ENCODE results near the gene STS. TPM values are rescaled to one million over a fixed set of nuclear protein-coding genes. Genes with fewer than 3 reads are reported as not detected.
A peak's percentile ranks its signal among the peaks of the same experiment; 100 is the strongest.

The STS gene
- total and polyA plus RNA-seq, 10 of the 15 experiments (the other 5 are each of a cell fraction or from before 2014, with no cell fraction given) = 1.6 to 19.4 (median 4.7) TPM

DNA sequence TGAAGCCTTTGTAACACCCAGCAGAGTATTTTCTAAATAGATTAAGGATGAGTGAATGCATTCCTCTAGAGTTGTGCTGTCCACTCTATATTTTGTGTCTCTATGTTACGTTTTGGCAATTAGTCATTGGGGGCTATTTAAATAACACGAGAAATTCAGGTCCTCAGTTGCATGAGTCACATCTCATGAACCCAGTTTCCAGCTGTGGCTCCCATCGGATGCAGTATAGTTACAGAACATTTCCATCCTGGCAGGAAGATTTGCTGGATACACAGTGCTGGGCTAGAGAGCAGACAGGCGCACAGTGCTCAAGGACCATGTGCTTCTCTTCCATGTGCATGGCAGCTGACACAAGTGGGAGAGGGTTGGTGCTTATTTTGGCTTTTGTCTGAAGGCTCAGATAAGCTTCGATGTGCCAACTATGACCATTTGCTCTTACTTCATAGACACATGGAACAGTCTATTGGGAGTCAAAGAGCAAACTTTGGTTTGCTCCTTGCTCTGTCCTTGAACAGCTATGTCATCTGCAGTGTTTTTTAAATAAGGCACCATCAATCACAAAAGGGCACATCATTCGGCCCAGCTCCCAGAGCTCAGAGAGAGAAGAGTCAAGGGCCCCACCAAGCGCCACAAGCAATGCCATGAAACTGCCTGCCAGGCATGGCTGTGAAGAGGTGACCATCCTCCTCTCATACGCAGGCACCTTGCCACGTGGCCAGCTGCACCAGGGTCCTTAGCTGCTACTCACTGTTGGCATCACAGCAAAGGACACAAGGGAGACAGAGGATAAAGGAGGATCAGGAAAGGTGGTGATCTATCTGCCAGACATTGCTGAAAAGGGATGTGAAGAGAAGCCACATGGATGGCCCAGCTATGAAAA is 8.1 kb upstream of the STS start (continued):
- TF ChIP-seq BACH1 (IDR thresholded peaks at IDR 0.05; ENCODE audit: borderline replicate concordance) = no peak
- TF ChIP-seq SIX5 (IDR thresholded peaks at IDR 0.05; ENCODE audit: low read depth, low read length, severe bottlenecking) = no peak
- no peak for TF ChIP-seq NR2C2 (IDR thresholded peaks at IDR 0.05; ENCODE audit: borderline replicate concordance, control insufficient read depth, insufficient read length, low read depth)
- TF ChIP-seq, protein P1, sequence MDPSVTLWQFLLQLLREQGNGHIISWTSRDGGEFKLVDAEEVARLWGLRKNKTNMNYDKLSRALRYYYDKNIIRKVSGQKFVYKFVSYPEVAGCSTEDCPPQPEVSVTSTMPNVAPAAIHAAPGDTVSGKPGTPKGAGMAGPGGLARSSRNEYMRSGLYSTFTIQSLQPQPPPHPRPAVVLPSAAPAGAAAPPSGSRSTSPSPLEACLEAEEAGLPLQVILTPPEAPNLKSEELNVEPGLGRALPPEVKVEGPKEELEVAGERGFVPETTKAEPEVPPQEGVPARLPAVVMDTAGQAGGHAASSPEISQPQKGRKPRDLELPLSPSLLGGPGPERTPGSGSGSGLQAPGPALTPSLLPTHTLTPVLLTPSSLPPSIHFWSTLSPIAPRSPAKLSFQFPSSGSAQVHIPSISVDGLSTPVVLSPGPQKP (IDR thresholded peaks at IDR 0.05; ENCODE audit: low read depth, low read length) = no peak
- no peak for TF ChIP-seq PML (IDR thresholded peaks at IDR 0.05; ENCODE audit: low read length)
- no peak for TF ChIP-seq SIN3A (IDR thresholded peaks at IDR 0.05; ENCODE audit: low read depth, low read length)
- no peak for TF ChIP-seq ZZZ3 (IDR thresholded peaks at IDR 0.05; ENCODE audit: control insufficient read depth, insufficient read length, low read depth)

DNA sequence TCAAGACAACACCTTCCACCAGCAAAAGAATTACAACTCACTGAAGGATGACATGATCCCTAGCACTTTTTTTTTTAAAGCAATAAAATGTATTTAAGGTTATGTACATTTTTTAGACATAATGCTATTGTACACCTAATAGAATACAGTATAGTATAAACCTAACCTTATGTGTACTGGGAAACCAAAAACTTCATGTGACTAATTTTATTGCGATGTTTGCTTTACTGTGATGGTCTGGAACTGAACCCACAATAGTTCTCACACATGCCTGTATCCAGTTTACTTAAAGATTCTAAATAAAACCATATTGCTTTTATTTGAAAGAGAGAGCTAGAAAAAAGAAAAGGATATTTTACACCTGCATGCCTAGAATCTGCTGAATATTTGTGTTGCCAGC is 4.4 kb upstream of the STS start:
- Histone ChIP-seq H3K27ac (ENCODE audit: control insufficient read depth, insufficient read depth) (no peak overlapping the region), H4K20me1 (ENCODE audit: control insufficient read depth, insufficient read depth) (no peaks in the 10 kb centered on the region), H3K9ac (ENCODE audit: control insufficient read depth, insufficient read depth, low read length) (no peak overlapping the region), H2AFZ (ENCODE audit: control insufficient read depth, low read depth, low read length) (no peak overlapping the region), H3K4me1 (ENCODE audit: control insufficient read depth, insufficient read depth, low read length) (peaks cover 6% of the 10 kb centered on the region), H3K9me3 (replicated peaks; ENCODE audit: control insufficient read depth, insufficient read depth, low read length) (no peaks in the 10 kb centered on the region), H3K27me3 (replicated peaks in 1 of 2; ENCODE audit: control insufficient read depth in 2 of 2, insufficient read depth in 2 of 2, low read length in 1 of 2) (no peaks in the 10 kb centered on the region), H3K79me2 (ENCODE audit: control insufficient read depth, insufficient read depth, low read length) (peaks cover 53% of the 10 kb centered on the region), H3K36me3 (ENCODE audit: control insufficient read depth in 2 of 2, insufficient read depth in 2 of 2, low read length in 1 of 2) (peaks cover 0 to 4% of the 10 kb centered on the region in 2 experiments; a peak in 1 of 4 replicates), H3K4me3 (no peak overlapping the region), H3K4me2 (ENCODE audit: control insufficient read depth, insufficient read depth) (peak overlapping the region; percentile 44; the same call in 1 of the 2 replicates)
- ATAC-seq = no peak
- SMC1A ChIA-PET (ENCODE audit: uncharacterized antibody, unreplicated experiment) = interaction anchor here (0.8 to 5.2 kb wide), 3 partner anchors 8 to 97 kb away, joined by 3 to 56 read pairs (median 39); no protein-coding TSS in a partner anchor
- no peak for DNase-seq (ENCODE audit: low read depth, low spot score)
- in situ Hi-C loops (cut with MboI) (no loop called here), intact Hi-C loops (cut with micrococcal nuclease; ENCODE audit: unreplicated experiment) (no loop called here)
- no TSS peak for BruUV-seq (replicated peaks)
- CTCF ChIA-PET = interaction anchor here (2.0 to 2.4 kb wide), 2 partner anchors 8 to 12 kb away, joined by 9 to 12 read pairs; no protein-coding TSS in a partner anchor
- RAD21 ChIA-PET (ENCODE audit: unreplicated experiment) = interaction anchor here (0.9 to 5.8 kb wide), 2 partner anchors 8 to 30 kb away, joined by 3 to 127 read pairs; no protein-coding TSS in a partner anchor
- 100% methylated on average over 1 of the region's 1 CpG for WGBS (ENCODE audit: insufficient coverage, insufficient replicate concordance, low lambda C conversion rate, missing lambda C conversion rate)
- FAIRE-seq = no peak
- POLR2A ChIA-PET = interaction anchor here (0.5 to 0.8 kb wide), 2 partner anchors 28 to 303 kb away, joined by 3 to 5 read pairs; no protein-coding TSS in a partner anchor
- no peak for TF ChIP-seq SUPT20H (IDR thresholded peaks at IDR 0.05; ENCODE audit: borderline replicate concordance, control insufficient read depth, low read depth, low read length)
- no peak for TF ChIP-seq EGR1 (IDR thresholded peaks at IDR 0.05; ENCODE audit: borderline replicate concordance in 1 of 2, low read depth in 2 of 2, low read length in 2 of 2)
- TF ChIP-seq, protein P2, sequence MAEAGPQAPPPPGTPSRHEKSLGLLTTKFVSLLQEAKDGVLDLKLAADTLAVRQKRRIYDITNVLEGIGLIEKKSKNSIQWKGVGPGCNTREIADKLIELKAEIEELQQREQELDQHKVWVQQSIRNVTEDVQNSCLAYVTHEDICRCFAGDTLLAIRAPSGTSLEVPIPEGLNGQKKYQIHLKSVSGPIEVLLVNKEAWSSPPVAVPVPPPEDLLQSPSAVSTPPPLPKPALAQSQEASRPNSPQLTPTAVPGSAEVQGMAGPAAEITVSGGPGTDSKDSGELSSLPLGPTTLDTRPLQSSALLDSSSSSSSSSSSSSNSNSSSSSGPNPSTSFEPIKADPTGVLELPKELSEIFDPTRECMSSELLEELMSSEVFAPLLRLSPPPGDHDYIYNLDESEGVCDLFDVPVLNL (IDR thresholded peaks at IDR 0.05; ENCODE audit: low read depth, low read length) = no peak
- no peak for TF ChIP-seq ZNF24 (IDR thresholded peaks at IDR 0.05)
- no peak for TF ChIP-seq SP1 (IDR thresholded peaks at IDR 0.05; ENCODE audit: low read depth, low read length)
- TF ChIP-seq, protein P3, sequence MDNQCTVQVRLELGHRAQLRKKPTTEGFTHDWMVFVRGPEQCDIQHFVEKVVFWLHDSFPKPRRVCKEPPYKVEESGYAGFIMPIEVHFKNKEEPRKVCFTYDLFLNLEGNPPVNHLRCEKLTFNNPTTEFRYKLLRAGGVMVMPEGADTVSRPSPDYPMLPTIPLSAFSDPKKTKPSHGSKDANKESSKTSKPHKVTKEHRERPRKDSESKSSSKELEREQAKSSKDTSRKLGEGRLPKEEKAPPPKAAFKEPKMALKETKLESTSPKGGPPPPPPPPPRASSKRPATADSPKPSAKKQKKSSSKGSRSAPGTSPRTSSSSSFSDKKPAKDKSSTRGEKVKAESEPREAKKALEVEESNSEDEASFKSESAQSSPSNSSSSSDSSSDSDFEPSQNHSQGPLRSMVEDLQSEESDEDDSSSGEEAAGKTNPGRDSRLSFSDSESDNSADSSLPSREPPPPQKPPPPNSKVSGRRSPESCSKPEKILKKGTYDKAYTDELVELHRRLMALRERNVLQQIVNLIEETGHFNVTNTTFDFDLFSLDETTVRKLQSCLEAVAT (IDR thresholded peaks at IDR 0.05) = no peak
- no peak for TF ChIP-seq CEBPB (IDR thresholded peaks at IDR 0.05; ENCODE audit: borderline replicate concordance in 1 of 2, low read depth in 2 of 2, low read length in 2 of 2)
- TF ChIP-seq NR2F1 (conservative IDR thresholded peaks at IDR 0.05) = no peak
- TF ChIP-seq FOXK2 (IDR thresholded peaks at IDR 0.05) = no peak

Measured in GM12878 (cell line).